AG08395 (cell line): ENCODE data around the gene REPS1.
"Not testable (repeated sequence)": the region's sequence is repeated elsewhere in the genome, so short reads cannot be mapped to it uniquely, and the experiment has no call there.

Experiments used
- DNase-seq: peaks from one replicate; pipeline ENCODE4 v3.0.0; 2012; ENCODE audit warnings: mixed read lengths, low spot score

The REPS1 gene

DNA sequence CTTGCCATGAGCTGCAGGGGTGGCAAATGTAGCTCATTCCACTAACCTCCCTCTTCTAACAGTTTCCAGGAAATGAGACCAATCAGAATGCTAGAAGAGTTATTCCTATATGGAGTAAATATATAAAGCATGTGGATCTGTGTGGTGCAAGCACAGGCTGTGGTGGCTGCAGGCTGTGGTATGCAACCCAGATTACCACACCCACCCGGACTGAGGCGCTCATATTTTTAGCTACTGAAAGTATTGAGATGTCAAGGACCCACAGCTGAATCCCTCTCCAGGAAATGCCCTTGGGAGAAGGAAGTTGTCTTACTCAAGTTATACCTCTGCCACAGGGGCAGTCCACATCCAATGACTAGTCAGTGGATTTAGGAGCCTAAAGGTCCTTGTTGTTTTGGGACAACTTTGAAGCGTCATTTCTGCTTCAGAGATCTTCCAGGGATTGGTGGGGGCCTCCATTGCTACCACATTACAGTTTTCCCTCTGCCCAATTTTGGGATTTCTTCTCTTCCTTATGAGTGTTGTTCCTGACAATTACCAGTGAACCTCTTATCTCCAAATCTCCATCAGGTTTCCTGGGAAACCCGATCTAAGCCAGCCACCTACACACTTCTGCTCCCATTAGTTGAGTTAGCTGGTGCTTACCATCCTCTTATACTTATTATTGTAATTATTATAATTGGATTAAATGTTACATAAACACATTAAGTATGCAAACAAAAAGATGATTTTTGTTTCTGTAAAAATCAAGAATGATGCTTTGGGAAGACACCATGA is 12.1 kb upstream of the REPS1 start:
- no peak for DNase-seq

DNA sequence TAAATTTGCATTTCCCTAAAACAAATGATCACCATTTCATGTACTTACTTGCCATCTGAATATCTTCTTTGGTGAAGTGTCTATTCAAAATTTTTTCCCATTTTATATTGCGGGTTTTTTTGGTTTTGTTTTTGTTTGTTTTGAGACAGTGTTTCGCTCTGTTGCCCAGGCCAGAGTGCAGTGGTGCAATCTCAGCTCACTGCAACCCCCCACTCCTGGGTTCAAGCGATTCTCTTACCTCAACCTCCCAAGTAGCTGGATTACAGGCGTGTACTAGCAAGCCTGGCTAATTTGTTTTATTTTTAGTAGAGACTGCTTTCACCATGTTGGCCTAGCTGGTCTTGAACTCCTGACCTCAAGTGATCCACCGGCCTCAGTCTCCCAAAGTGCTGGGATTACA is 9.1 kb upstream of the REPS1 start:
- no peak for DNase-seq

DNA sequence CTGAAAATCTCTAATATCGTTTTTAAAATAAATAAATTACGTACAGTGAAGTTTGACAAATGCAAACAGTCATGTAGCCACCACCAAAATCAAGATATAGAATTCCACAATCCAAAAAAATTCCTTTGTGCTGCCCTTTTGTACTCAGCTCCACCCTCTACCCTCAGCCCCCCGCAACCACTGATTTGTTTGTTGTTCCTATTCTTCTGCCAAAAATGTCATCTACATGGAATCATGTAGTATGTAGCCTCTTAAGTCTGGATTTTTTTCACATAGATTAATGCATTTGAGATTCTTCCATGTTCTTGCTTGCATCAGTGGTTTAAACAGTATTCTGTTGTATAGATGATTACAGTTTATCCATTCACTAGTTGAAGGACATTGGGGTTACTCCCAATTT is 8.5 kb upstream of the REPS1 start:
- DNase-seq = no peak

DNA sequence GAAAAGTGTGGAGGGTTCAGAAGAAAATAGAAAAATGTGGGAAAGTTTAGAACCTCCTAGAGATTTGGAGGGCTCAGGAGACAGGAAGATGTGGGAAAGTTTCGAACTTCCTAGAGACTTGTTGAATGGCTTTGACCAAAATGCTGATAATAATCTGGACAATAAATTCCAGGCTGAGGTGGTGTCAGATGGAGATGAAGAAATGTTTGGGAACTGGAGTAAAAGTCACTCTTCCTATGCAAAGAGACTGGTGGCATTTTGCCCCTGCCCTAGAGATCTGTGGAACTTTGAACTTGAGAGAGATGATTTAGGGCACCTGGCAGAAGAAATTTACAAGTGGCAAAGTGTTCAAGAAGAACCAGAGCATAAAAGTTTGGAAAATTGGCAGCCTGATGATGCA is 5.4 kb upstream of the REPS1 start:
- not testable (repeated sequence) for DNase-seq

DNA sequence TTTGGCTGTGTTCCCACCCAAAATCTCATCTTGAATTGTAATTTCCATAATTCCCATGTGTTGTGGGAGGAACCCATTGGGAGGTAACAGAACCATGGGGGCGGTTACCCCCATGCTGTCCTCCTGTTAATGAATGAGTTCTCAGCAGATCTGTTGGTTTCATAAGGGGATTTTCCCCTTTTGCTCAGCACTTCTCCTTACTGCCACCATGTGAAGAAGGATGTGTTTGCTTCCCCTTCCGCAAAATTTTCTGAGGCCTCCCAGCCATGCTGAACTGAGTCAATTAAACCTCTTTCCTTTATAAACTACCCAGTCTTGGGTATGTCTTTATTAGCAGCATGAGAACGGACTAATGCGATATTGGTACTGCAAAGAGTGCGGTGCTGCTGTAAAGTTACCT is 4.9 kb upstream of the REPS1 start:
- not testable (repeated sequence) for DNase-seq

DNA sequence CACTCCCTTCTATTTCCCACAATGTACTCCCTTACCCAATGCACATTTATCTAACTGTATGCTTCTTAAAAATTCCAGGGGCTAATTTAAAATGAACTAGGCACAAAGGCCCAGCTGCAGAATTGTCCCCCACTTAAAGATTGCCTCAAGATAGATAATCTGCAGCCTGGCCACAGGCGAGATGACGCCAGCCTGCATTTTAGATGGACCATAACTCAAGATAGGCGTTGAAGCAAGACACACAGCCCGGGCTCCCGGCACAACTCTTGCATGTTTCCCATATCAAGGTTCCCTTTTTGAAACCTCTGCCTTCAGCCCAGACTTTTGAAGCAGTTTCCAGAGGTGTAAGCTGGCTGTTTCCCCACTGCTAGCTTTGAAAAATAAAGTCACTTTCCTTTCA is 3.2 kb upstream of the REPS1 start:
- no peak for DNase-seq

DNA sequence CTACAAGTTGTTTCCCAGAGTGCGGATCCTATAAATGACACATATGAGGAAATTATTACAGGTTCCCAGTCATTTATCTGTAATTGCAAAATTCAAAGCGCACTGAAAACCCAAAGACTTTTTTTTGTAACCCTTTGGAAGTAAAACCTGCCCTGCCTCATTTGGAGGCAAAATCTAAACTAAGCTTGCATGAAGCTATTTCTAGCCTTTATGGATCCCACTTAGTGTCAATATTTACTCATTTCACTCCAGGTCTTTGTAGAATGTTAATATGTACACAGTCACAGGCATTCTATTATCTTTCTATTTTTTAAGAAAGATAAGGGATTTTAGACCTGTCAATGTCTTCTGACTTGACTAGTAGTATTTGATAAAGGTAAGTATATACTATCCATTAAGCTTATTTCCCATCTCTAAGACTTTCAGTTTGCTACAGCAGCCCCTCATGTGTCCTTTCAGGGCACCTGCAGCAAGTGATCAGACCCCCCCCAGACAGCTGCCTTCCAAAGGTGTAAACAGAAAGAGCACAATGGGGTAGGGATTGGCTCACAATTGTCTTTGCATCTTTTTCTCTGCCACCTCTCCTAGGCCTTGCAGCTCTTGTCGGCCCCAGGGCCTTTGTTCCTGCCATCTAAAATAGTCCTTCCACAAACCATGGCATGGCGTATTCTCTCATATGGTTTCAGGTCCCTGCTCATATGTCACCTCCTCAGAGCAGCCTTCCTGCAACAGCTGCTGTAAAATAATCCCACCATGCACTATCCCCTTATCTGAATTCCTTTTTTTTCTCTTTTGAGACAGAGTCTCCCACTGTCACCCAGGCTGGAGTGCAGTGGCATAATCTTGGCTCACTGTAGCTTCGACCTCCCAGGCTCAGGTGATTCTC is 1.3 kb upstream of the REPS1 start:
- DNase-seq = no peak

DNA sequence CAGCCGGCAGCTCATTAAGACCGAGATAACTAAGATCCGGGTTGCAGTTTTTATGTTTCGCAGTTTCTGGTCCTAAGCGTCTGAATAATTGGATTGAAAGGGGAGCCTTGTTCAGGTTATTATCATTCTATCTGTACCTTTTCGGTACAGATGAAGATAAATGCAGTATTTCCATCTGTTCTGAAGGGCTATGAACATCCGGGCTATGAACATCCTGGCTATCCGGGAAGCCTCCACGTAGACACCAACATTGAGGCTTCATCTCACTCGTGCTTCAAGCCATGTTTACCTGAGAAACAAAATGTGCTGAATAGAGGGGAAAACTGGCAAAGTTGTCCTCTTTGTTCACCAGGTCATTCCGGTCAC is 399 bp upstream of the REPS1 start:
- DNase-seq = no peak

DNA sequence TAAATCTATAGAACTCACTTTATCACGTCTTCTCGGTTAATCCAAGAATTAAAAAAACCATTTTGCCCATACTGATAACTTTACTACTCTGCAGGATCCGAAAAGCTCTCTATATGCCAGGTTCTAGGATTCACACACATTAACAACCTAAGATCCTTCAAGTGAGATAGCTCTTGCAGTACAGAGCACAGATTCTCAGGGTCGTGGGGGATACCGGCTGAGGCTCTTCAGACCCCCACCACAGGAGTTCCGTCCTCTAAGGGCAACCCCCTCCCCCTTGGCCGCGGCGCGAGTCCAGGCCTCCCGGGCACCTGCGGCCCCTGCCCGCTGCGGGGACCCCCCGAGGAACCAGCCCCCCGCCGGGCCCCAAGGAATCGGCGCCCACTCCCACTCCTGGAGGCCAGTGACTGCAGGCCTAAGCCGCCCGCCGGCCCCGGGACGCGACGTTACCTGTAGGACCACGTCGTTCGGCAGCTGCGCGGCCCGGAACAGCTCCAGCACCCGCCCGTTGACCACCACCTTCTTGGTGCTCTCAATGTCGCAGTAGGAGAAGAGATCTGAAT is 892 bp downstream of the REPS1 start:
- no peak for DNase-seq

DNA sequence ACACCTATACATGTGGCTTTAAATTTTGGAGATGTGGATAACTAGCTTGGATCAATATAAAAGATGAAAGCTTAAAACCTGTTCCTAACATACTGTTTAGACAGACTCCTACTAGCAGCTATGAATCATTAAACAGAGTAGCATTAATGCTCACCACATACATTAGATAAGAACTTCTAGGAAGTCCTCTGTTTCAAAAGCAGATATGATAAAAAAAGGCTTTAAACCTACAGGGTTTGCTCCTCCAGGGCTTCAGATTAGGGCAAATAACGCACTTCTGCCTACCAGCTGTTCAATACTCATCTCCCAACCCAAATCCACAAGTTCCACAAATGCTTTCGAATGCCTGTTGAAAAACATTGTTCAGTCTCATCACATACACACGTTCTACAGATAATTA is 1.5 kb downstream of the REPS1 start:
- no peak for DNase-seq

DNA sequence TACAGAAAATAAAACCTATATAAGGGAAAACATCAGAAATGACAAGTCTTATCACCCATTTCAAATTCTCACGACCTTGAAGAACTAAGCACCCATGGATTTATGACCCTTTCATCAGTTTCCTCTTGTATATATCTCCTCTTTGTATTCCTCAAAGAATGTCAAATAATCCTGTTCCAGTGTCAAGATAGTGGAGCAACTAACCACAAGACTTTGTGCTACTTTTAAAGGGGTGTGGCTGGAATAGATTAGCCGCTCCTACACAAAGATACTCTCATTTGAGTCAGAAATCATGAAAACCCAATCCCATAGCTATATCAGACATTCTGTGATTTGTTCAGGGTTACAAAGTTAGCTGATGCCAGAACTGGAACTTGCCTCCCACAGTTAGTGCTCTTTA is 6.6 kb downstream of the REPS1 start:
- no peak for DNase-seq

DNA sequence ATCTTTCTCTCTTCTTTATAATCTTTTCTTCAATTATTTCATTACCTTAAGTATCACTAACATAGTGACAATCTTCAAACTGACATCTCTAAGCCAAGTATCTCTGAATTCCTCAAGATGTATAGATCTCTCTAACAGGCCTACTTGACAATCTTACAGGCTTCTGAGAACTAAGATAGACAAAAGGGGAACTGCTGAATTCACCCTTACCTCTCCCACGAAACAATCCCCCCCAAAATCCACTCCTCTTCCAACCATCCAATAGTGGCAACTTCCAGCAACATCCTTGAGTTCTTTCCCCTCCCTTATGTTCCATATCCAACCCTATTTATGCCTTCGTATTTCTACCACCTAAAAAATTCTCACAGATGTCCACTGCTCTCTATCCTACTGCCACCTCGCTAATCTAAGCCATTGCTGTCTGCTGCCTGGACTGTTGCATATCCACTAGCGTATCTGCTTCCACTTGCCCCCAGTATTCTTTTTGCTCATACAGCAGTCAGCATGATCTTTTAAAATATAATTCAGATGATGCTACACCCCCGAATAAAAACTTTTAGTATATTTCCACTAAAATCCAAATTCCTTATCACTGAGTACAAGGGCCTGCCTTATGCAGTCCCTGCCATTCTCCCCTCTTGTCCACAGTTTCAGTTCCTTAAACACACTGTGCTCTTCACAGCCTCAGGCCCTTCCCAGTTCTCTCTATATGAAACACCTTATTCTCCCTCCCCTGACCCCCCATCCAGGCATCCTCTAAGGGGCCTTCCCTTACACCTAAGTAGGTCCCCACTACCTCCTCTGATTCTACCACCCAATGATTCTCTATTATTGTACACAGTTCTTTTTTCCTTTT is 8.0 kb downstream of the REPS1 start:
- no peak for DNase-seq

DNA sequence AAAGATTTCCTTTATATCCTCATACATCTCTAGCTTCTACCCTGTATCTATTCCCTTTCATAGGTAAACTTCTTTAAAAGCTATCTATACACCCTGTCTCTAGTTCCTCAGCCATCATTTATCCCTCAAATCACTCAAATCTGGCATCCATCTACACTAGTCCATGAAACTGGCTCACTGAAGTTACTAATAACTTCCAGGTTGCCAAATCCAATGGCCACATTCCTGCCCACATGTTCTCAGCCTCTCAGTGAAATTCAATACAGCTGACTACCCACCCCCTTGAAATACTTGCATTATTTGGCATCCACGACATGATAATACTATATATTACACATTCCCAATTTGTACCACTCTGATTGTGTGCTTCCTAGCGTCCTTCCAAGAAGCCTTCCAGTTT is 8.7 kb downstream of the REPS1 start:
- no peak for DNase-seq

DNA sequence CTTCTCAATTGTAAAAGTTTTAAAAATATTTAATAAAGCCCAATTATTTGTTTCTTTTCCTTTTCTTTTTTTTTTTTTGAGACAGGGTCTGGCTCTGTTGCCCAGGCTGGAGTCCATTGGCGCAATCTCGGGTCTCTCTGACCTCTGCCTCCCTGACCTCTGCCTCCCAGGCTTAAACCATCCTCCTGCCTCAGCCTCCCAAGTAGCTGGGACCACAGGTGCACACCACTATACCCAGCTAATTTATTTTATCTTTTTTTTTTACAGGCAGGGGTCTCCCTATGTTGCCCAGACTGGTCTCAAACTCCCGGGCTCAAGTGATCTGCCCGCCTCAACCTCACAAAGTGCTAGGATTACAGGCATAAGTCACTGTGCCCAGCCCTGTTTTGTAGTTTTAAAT is 9.8 kb downstream of the REPS1 start:
- DNase-seq = no peak

DNA sequence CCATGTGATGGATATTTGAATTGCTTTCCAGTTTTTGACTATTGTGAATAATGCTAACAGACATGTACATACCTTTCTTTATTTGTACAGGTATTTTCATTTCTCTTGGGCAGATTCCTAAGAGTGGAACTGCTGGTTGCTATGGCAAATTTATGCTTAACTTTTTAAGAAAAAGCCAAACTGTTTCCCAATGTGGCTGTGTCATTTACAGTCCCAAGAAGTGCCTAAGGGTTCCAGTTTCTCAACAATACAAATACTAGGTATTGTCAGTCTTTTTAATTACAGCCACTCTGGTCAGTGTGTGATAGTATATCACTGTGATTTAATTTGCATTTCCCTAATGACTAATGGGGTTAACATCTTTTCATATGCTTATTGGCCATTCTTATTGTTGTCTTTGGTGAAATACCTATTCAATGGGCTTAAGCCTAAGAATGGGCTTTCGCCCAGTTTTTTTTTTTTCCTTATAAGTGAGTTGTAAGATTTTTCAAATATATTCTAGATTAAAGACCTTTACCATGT is 10.3 kb downstream of the REPS1 start:
- DNase-seq = no peak

DNA sequence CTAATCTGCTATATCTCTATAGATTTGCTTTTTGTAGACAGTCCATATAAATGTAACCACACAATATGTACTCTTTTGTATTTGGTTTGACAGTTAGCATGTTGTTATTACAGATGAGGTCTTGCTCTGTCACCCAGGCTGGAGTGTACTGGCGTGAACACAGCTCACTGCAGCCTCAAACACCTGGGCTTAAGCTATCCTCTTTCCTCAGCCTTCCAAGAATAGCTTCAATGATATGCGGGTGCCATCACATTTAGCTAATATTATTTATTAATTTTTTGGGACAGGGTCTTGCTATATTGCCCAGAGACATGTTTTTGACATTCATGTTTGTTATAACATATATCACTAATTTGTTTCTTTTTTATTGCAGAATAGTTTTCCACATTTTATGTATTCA is 10.8 kb downstream of the REPS1 start:
- no peak for DNase-seq

DNA sequence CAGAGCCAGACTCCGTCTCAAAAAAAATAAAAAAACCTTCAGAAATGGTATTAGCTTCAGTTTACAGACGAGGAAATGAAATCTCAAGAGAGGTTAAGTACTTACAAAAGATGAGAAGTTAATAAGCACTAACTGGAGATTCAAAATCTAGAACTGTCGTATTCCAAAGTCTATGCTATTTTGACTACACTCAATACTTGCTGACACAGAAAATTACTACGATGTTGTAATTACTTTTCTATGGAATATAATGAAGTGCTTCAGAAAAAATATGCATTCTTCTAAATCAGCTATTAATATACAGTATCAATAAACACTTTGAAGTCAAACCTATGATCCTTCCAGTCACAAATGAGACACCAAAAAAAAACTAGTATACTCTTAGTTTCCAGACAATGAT is 12.2 kb downstream of the REPS1 start:
- no peak for DNase-seq

DNA sequence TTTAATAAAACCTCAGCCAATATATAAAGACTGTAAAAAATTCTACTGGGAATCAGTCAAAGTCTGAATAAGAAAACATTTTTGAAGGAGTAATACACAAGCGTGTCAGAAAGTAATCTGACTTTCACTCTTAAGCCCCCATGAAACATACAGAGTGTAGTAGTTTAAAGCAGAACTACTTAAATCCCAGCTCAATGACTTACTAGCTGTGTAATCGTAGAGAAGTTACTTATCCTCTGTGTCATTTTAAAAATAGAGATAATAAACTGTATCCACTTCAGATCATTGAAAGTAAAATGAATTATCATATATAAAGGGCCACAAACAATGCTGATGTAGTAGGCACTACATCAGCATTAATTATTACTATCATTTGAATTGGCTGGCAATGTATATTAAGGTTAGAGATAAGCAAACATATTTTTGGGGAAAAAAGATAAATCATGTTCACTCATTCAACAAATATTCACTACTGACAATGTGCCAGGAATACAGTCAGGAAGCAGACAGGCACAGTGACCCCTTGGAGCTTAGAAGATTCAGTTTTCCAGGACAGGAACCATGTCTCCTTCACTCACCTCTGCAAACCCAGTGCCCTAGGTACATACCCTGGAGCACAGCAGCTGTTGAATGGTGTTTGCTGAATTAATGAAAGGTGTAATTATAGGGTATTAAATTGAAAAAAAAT is 14.4 kb downstream of the REPS1 start:
- DNase-seq = peak; percentile 25

DNA sequence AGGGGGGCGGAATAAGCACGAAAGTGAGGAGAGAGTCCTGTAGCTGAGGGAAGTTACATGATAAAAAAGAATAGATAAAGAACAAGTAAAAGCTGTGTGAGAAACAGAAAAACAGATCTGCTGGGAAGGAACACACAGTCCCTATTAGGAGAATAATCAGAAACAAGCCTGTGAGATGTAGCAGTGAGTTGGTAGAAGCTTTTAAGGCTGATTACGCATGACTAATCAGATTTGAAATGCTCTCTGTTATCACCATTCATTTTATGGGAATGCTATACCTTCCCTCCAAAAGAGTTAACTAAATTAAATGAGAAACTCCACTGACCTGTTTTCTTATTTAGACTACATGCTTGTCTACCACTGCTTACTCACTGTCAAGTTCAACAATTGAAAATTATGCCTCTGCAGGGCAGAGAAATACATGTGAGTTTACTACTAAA is 15.8 kb downstream of the REPS1 start:
- no peak for DNase-seq

DNA sequence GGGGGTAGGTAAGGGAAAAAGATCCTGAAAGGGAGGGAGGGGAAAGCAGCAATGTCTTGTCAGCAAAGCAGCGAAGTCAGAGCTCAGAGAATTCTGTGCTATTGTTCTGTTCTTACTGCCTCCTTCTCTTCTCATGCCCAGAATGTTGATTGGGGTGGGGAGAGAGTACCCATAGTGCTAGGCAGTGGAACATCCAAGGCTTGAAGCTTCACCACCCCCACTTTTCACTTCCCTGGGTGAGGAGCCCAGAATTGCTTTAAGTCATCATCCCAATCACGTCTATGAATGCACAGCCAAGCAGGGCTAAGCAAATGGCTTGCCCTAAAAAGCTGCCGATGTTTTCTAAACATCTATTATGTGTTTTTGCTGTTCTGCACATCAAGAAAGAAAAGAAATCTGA is 16.5 kb downstream of the REPS1 start:
- DNase-seq = no peak

DNA sequence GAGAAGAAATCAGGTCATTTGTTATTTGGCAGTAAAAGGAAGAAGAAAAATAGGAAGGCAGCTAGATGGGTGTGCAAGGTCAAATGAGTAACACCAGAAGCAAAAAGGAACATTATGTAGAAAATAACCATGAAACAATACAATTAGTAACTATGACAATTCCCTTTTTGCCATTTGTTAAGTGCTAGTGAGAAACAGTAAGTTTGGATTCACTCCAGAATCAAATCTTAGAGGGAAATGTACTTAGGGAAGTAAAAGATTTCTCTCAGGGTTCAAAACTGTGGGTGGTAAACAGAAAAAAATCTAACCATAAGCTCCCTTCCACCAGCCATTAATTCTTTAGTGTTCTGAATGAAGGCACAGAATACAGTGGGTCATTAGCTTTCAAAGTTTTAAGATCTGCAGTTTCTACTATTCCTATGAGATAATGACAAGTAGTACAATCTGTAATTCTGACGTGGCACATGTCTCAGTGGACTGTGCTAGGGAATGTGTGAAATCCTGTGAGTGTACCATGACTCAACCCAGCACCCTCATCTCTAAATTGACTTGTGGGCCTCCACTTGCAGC is 17.1 kb downstream of the REPS1 start:
- DNase-seq = peak; percentile 87
